GM12864 (cell line): Measurements from ENCODE around the gene CMYA5.

Source experiments
- DNase-seq: peaks from one replicate; pipeline ENCODE4 v3.0.0-alpha.2; 2011; ENCODE audit warnings: low read depth
- H3K4me3 ChIP-seq: 2 replicates; pipeline ENCODE4 v1.5.1; 2011; ENCODE audit warnings: mild to moderate bottlenecking, low read depth, low read length, control low read depth
- CTCF ChIP-seq: IDR thresholded peaks from 2 replicates; pipeline ENCODE4 v1.5.1; 2011; ENCODE audit warnings: low read depth, mild to moderate bottlenecking, moderate library complexity, low read length, control low read depth, inconsistent platforms; ENCODE audit errors: missing control alignments

The CMYA5 gene

GRCh38 chr5:79803007-79803406, 113.4 kb downstream of the CMYA5 start:
- no peak for DNase-seq

GRCh38 chr5:79806741-79807140, 117.1 kb downstream of the CMYA5 start:
- H3K4me3 ChIP-seq = no peak overlapping the region
- no peak for TF ChIP-seq CTCF
- no peak for DNase-seq

More at GRCh38 chr5:79803007-79803406, 113.4 kb downstream of the CMYA5 start:
- H3K4me3 ChIP-seq = no peak overlapping the region
- no peak for TF ChIP-seq CTCF

- H3K4me3 ChIP-seq = no peak overlapping the region
- TF ChIP-seq CTCF = no peak
- no peak for DNase-seq
These were observed 120.1 kb downstream of the CMYA5 start for GRCh38 chr5:79809743-79810142.

GRCh38 chr5:79811081-79811480, 121.4 kb downstream of the CMYA5 start:
- H3K4me3 ChIP-seq = no peak overlapping the region
- no peak for TF ChIP-seq CTCF
- DNase-seq = no peak

GRCh38 chr5:79811904-79812303, 122.3 kb downstream of the CMYA5 start:
- DNase-seq = no peak
- no peak for TF ChIP-seq CTCF
- no peak overlapping the region for H3K4me3 ChIP-seq

GRCh38 chr5:79814699-79815098, 125.1 kb downstream of the CMYA5 start:
- H3K4me3 ChIP-seq = no peak overlapping the region
- no peak for DNase-seq
- no peak for TF ChIP-seq CTCF

GRCh38 chr5:79816014-79816413, 126.4 kb downstream of the CMYA5 start:
- no peak for TF ChIP-seq CTCF
- no peak overlapping the region for H3K4me3 ChIP-seq
- DNase-seq = no peak
